Suprapubic skin (tissue), 4 donors: Measurements from ENCODE around the gene ANKUB1. TPM values are rescaled to one million over a fixed set of nuclear protein-coding genes. Genes with fewer than 3 reads are reported as not detected.
"Not testable (repeated sequence)": the region's sequence is repeated elsewhere in the genome, so short reads cannot be mapped to it uniquely, and the experiment has no call there.

Source experiments
- DNase-seq, 2 donors: peaks; one replicate each; pipeline ENCODE4 v3.0.0-alpha.2; 2019; ENCODE audit warnings: low spot score in 2 of 2
- H3K27ac ChIP-seq: fragments of 200-600 bp; sonication (generic); one replicate; pipeline ENCODE4 v1.5.1; 2019
- H3K27me3 ChIP-seq: fragments of 200-600 bp; sonication (generic); one replicate; pipeline ENCODE4 v1.5.1; 2019
- H3K36me3 ChIP-seq: fragments of 200-600 bp; sonication (generic); one replicate; pipeline ENCODE4 v1.5.1; 2019
- H3K4me1 ChIP-seq: fragments of 200-600 bp; sonication (generic); one replicate; pipeline ENCODE4 v1.5.1; 2019
- H3K4me3 ChIP-seq: fragments of 200-600 bp; sonication (generic); one replicate; pipeline ENCODE4 v1.5.1; 2019; ENCODE audit warnings: mild to moderate bottlenecking
- H3K9me3 ChIP-seq: fragments of 200-600 bp; sonication (generic); one replicate; pipeline ENCODE4 v1.5.1; 2019
- CTCF ChIP-seq, 2 donors: fragments of 200-600 bp in 1 of 2; fragments of 450-650 bp in 1 of 2; sonication (generic) in 1 of 2; IDR thresholded peaks; one replicate each; pipeline ENCODE4 v1.5.1; 2016 to 2019; ENCODE audit warnings: antibody characterized with exemption in 2 of 2, mild to moderate bottlenecking in 1 of 2, moderate library complexity in 1 of 2
- EP300 ChIP-seq: sonication (generic); formaldehyde crosslinking; IDR thresholded peaks from one replicate; pipeline ENCODE4 v1.6.1; 2017; ENCODE audit warnings: antibody characterized with exemption
- POLR2A ChIP-seq, 2 donors: fragments of 450-650 bp; IDR thresholded peaks; one replicate each; pipeline ENCODE4 v1.6.1; 2017; ENCODE audit warnings: antibody characterized with exemption in 2 of 2, mild to moderate bottlenecking in 2 of 2, moderate library complexity in 2 of 2
- POLR2AphosphoS5 ChIP-seq, 3 donors: sonication (generic); formaldehyde crosslinking; IDR thresholded peaks; one replicate each; pipeline ENCODE4 v1.6.1; 2017; ENCODE audit warnings: antibody characterized with exemption in 3 of 3
- WGBS: methylation state at CpG from one replicate; pipeline ENCODE4 v1.1.5; 2018; 5-methylcytosine and 5-hydroxymethylcytosine counted together
- total RNA-seq, 4 donors: library from RNA; depleted of rRNA; stranded (reverse); fragments of >200 nt; gene quantifications; one replicate each; pipeline ENCODE4 v1.1.0, GENCODE V29; 2016

The ANKUB1 gene, protein sequence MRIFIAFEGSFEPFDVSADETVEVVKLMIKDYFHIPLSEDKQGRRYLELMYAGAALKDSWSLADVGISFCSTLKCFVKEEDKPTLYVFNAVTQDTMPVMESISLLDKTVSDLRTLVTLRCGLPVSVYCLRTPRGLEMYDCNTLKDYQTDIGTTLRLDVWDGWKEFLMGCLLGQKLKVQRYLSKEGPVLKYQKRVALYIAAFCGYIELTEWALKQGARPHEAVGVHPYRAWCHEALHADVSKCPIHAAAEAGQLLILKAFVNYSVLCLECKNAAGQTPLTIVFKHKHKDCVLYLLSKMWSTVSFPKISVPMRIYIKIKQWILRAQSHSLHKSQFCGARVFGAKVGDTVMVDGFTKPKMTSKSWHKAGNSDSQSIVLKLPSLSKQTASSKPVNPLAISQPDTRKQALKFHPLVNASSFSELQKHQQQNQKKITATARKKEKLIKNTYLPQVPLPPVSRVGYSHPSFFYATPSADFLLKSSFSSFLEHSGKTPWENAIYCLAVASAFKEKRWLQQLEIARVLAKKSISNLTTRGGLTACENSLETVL
- not detected for total RNA-seq

- no peak for DNase-seq
- no peak within 1 kb of the TSS for H3K27ac ChIP-seq
- TF ChIP-seq EP300 (no peak), POLR2A (IDR thresholded peaks at IDR 0.05) (no peak), CTCF (IDR thresholded peaks at IDR 0.05) (no peak), POLR2AphosphoS5 (IDR thresholded peaks at IDR 0.05) (no peak)
- H3K9me3 ChIP-seq, result no peaks in the 10 kb centered on the region
- no peaks in the 10 kb centered on the region for H3K36me3 ChIP-seq
- H3K4me3 ChIP-seq, result no peak within 1 kb of the TSS
- WGBS, result 89% methylated on average over 4 of the region's 4 CpGs
- H3K4me1 ChIP-seq, result no peaks in the 10 kb centered on the region
- H3K27me3 ChIP-seq, result no peaks in the 10 kb centered on the region
Observed at GRCh38 chr3:149792452-149793270, at the start of gene ANKUB1. Gene ANKUB1 (minus strand): TSS chr3:149792554. CDS start chr3:149792366, 188 bp downstream.

DNA sequence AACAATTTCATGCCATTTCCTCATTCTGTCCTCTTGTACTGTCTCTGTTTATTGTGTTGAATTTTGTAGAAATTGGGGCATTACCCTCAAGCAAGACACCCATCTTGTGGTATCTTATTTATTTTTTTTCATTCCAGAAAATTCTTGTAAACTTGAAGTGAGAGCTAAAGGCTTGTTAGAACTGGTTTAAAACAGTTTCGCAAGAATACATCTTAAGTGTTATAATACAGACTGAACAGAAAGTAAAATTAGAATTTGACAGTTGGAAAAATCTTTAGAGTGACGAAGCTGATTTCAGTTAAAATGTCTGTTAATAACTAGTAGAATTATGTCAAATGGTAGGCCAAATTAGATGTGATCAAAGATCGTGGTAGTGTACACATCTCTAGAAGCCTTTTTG lies 47.5 kb upstream of the ANKUB1 start:
- Histone ChIP-seq H3K9me3 (peaks cover 11% of the 10 kb centered on the region), H3K27ac (no peak overlapping the region)
- WGBS, result 71% methylated on average over 3 of the region's 3 CpGs

GRCh38 chr3:149839469-149839868 lies 47.1 kb upstream of the ANKUB1 start:
- H3K4me3 ChIP-seq, H3K27ac ChIP-seq, DNase-seq, H3K27me3 ChIP-seq, H3K36me3 ChIP-seq: not testable (repeated sequence)
- Histone ChIP-seq H3K4me1 (peaks cover 12% of the 10 kb centered on the region), H3K9me3 (peaks cover 11% of the 10 kb centered on the region)
- 74% methylated on average over 3 of the region's 3 CpGs for WGBS

More for the DNA sequence above, 47.5 kb upstream of the ANKUB1 start:
- Histone ChIP-seq H3K36me3 (peaks cover 8% of the 10 kb centered on the region), H3K4me1 (peaks cover 15% of the 10 kb centered on the region), H3K27me3 (no peaks in the 10 kb centered on the region), H3K4me3 (no peak overlapping the region)
- no peak for DNase-seq
- no peak for TF ChIP-seq POLR2A (IDR thresholded peaks at IDR 0.05)
- TF ChIP-seq EP300, result no peak
- TF ChIP-seq POLR2AphosphoS5 (IDR thresholded peaks at IDR 0.05), result no peak
- no peak for TF ChIP-seq CTCF (IDR thresholded peaks at IDR 0.05)

DNA sequence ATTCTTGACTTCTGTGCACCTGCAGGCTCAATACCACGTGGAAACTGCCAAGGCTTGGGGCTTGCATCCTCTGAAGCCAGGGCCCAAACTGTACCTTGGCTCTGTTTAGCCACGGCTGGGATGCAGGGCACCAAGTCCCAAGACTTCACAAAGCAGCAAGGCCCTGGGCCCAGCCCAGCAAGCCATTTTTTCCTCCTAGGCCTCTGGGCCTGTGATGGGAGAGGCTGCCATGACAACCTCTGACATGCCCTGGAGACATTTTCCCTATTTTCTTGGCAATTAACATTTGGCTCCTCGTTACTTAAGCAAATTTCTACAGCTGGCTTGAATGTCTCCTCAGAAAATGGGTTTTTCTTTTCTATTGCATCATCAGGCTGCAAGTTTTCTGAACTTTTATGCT lies 46.1 kb upstream of the ANKUB1 start:
- H3K4me3 ChIP-seq, result not testable (repeated sequence)

GRCh38 chr3:149833241-149833640 lies 40.9 kb upstream of the ANKUB1 start:
- H3K27me3 ChIP-seq, result no peaks in the 10 kb centered on the region
- H3K36me3 ChIP-seq, result peaks cover 5% of the 10 kb centered on the region
- no peaks in the 10 kb centered on the region for H3K4me1 ChIP-seq
- DNase-seq, result no peak
- no peak overlapping the region for H3K4me3 ChIP-seq
- no peak overlapping the region for H3K27ac ChIP-seq
- no peak for TF ChIP-seq POLR2AphosphoS5 (IDR thresholded peaks at IDR 0.05)
- no peak for TF ChIP-seq POLR2A (IDR thresholded peaks at IDR 0.05)
- no peak for TF ChIP-seq EP300
- no peak for TF ChIP-seq CTCF (IDR thresholded peaks at IDR 0.05)
- H3K9me3 ChIP-seq, result peaks cover 26% of the 10 kb centered on the region
- WGBS, result 93% methylated on average over 2 of the region's 2 CpGs

More for the DNA sequence above, 46.1 kb upstream of the ANKUB1 start:
- not testable (repeated sequence) for H3K4me1 ChIP-seq, H3K27ac ChIP-seq, H3K36me3 ChIP-seq, H3K27me3 ChIP-seq, DNase-seq
- WGBS, result 84% methylated on average over 2 of the region's 3 CpGs
- H3K9me3 ChIP-seq, result peaks cover 18% of the 10 kb centered on the region

DNA sequence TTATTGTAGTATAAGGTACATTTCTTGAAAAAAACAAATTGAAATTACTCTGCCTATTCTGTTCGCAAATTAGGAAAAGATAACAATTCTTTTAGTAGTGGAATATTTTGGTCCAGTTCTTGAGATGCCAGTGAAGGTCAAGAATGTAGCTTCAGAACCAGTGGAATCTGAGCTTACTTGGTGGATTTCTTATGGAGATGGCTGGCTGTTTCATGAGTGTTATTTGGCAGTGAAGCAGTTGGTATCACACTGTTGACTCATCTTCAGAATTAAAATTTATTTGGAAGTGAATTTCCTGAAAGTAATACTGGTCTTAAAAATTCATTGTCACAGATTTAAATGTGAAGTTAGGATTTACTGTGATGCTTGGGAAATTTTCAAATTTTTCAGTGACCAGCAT lies 39.7 kb upstream of the ANKUB1 start:
- DNase-seq, result no peak
- WGBS, result 94% methylated on average over 1 of the region's 1 CpG
- Histone ChIP-seq H3K36me3 (no peaks in the 10 kb centered on the region), H3K4me3 (no peak overlapping the region), H3K27ac (no peak overlapping the region), H3K9me3 (peaks cover 18% of the 10 kb centered on the region), H3K4me1 (no peaks in the 10 kb centered on the region), H3K27me3 (no peaks in the 10 kb centered on the region)
- no peak for TF ChIP-seq POLR2AphosphoS5 (IDR thresholded peaks at IDR 0.05)
- TF ChIP-seq CTCF (IDR thresholded peaks at IDR 0.05), result no peak
- TF ChIP-seq EP300, result no peak
- TF ChIP-seq POLR2A (IDR thresholded peaks at IDR 0.05), result no peak
